ENCODE data around the gene PALB2.

DNA sequence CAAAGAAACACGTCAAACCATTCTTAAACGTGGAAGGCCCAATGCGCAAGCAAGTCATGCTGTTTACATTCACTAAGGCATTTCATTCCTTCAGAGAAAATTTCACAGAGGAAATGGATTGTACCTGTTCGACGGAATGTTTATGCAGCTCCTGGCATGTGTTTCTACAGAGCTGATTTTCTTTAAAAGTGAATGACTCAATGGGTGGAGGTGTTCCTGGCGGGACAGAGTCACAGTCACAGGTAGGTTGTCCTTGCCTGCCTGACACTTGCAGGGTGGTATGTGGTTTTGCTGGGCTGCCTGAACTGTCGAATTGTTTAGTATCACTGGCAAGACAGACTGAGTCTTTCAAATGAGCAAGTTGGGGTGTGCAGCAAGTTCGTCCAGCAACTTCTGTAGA, 11.6 kb downstream of the PALB2 start:
- TF ChIP-seq POLR2A (IDR thresholded peaks at IDR 0.05): no peak
- TF ChIP-seq, protein P1, sequence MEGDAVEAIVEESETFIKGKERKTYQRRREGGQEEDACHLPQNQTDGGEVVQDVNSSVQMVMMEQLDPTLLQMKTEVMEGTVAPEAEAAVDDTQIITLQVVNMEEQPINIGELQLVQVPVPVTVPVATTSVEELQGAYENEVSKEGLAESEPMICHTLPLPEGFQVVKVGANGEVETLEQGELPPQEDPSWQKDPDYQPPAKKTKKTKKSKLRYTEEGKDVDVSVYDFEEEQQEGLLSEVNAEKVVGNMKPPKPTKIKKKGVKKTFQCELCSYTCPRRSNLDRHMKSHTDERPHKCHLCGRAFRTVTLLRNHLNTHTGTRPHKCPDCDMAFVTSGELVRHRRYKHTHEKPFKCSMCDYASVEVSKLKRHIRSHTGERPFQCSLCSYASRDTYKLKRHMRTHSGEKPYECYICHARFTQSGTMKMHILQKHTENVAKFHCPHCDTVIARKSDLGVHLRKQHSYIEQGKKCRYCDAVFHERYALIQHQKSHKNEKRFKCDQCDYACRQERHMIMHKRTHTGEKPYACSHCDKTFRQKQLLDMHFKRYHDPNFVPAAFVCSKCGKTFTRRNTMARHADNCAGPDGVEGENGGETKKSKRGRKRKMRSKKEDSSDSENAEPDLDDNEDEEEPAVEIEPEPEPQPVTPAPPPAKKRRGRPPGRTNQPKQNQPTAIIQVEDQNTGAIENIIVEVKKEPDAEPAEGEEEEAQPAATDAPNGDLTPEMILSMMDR (IDR thresholded peaks at IDR 0.05 in 8 of 11, conservative IDR thresholded peaks at IDR 0.05 in 3 of 11): no peak
